RKO (cell line): ENCODE results near the gene TSPEAR.

ENCODE experiments used
- DNase-seq: peaks from one replicate; pipeline ENCODE4 v3.0.0-alpha.2; 2016; ENCODE audit warnings: low spot score

TSPEAR gene

GRCh38 chr21:44502171-44502958, 209.0 kb downstream of the TSPEAR start:
- no peak for DNase-seq

GRCh38 chr21:44500111-44500510, 211.3 kb downstream of the TSPEAR start:
- DNase-seq = no peak

GRCh38 chr21:44499631-44500030, 211.7 kb downstream of the TSPEAR start:
- DNase-seq = no peak

GRCh38 chr21:44499211-44499560, 212.2 kb downstream of the TSPEAR start:
- DNase-seq = no peak

GRCh38 chr21:44498280-44499210, 212.8 kb downstream of the TSPEAR start:
- no peak for DNase-seq

GRCh38 chr21:44497703-44498126, 213.7 kb downstream of the TSPEAR start:
- no peak for DNase-seq

- no peak for DNase-seq
Observed at GRCh38 chr21:44496564-44497550, 214.5 kb downstream of the TSPEAR start.

GRCh38 chr21:44495611-44496563, 215.5 kb downstream of the TSPEAR start:
- DNase-seq = no peak

- no peak for DNase-seq
Observed at GRCh38 chr21:44494956-44495355, 216.4 kb downstream of the TSPEAR start.

GRCh38 chr21:44494418-44494817, 217.0 kb downstream of the TSPEAR start:
- no peak for DNase-seq

- DNase-seq = no peak
Observed at GRCh38 chr21:44492567-44493385, 218.6 kb downstream of the TSPEAR start.

GRCh38 chr21:44490816-44491215, 220.6 kb downstream of the TSPEAR start:
- DNase-seq = no peak

GRCh38 chr21:44490405-44490804, 221.0 kb downstream of the TSPEAR start:
- no peak for DNase-seq

- DNase-seq = no peak
Observed at GRCh38 chr21:44489962-44490361, 221.4 kb downstream of the TSPEAR start.

- peak; percentile 19 for DNase-seq
Observed at GRCh38 chr21:44487831-44488230, 223.5 kb downstream of the TSPEAR start.

- no peak for DNase-seq
Observed at GRCh38 chr21:44486302-44486701, 225.1 kb downstream of the TSPEAR start.

- DNase-seq = no peak
Observed at GRCh38 chr21:44485796-44486195, 225.6 kb downstream of the TSPEAR start.

- no peak for DNase-seq
Observed at GRCh38 chr21:44485254-44485793, 226.0 kb downstream of the TSPEAR start.

- DNase-seq = no peak
Observed at GRCh38 chr21:44484498-44485253, 226.7 kb downstream of the TSPEAR start.
